GM12878 (cell line): ENCODE data around the gene ICE2. TPM values are rescaled to one million over a fixed set of nuclear protein-coding genes. Genes with fewer than 3 reads are reported as not detected.

Experiments
- ATAC-seq: fragments of 200-7000 bp; cut with Tn5 transposase; 3 replicates; pipeline ENCODE4 v1.9.1; 2020; ENCODE audit warnings: mild to moderate bottlenecking, moderate library complexity
- BruUV-seq: library from RNA; stranded (reverse); fragments of 400-500 nt; replicated peaks from 2 replicates; lab custom pipeline; 2021; lab: Mats Ljungman, UMichigan
- CTCF ChIA-PET: fragments of 300-600 bp; sonication (Branson Sonifier 250); formaldehyde crosslinking; extraction: SDS; loops from one replicate; lab custom pipeline; 2021; ENCODE audit warnings: inconsistent platforms; lab: Yijun Ruan, JAX
- POLR2A ChIA-PET: fragments of 350-600 bp; formaldehyde crosslinking; extraction: SDS; loops from one replicate; lab custom pipeline; 2021; ENCODE audit warnings: inconsistent platforms; lab: Charles Lee
- RAD21 ChIA-PET: fragments of 300-600 bp; sonication (Branson Sonifier 250); formaldehyde crosslinking; loops from one replicate; lab custom pipeline; 2023; ENCODE audit warnings: antibody characterized with exemption; ENCODE audit not compliant: unreplicated experiment; lab: Charles Lee
- SMC1A ChIA-PET: fragments of 300-600 bp; sonication (Branson Sonifier 250); formaldehyde crosslinking; loops from one replicate; lab custom pipeline; 2023; ENCODE audit not compliant: unreplicated experiment, uncharacterized antibody; lab: Charles Lee
- DNase-seq: peaks from one replicate; pipeline ENCODE4 v3.0.0-alpha.2; 2011; ENCODE audit warnings: low read depth, low spot score
- FAIRE-seq: peaks from 3 replicates; lab custom pipeline; 2011; peaks lifted over from hg19 to GRCh38; lab: Jason Lieb, UNC
- H2AFZ ChIP-seq: 2 replicates; pipeline ENCODE4 v1.6.0; 2011; ENCODE audit warnings: low read depth, low read length, control low read depth; ENCODE audit not compliant: control insufficient read depth
- H3K27ac ChIP-seq: 2 replicates; pipeline ENCODE4 v1.5.1; 2011; ENCODE audit warnings: control low read depth; ENCODE audit not compliant: control insufficient read depth, insufficient read depth
- H3K27me3 ChIP-seq, 2 experiments: replicated peaks in 1 of 2; 2 replicates each; pipeline versions ENCODE4 v1.6.0 to v1.6.1; 2011; ENCODE audit warnings: low read length in 1 of 2; ENCODE audit not compliant: control insufficient read depth in 2 of 2, insufficient read depth in 2 of 2
- H3K36me3 ChIP-seq, 2 experiments: 2 replicates each; pipeline ENCODE4 v1.5.1; 2011; ENCODE audit warnings: low read length in 1 of 2; ENCODE audit not compliant: control insufficient read depth in 2 of 2, insufficient read depth in 2 of 2
- H3K4me1 ChIP-seq: 2 replicates; pipeline ENCODE4 v1.6.1; 2011; ENCODE audit warnings: mild to moderate bottlenecking, low read length, moderate library complexity, mixed read lengths; ENCODE audit not compliant: control insufficient read depth, insufficient read depth
- H3K4me2 ChIP-seq: 2 replicates; pipeline ENCODE4 v1.6.0; 2011; ENCODE audit warnings: control low read depth; ENCODE audit not compliant: control insufficient read depth, insufficient read depth
- H3K4me3 ChIP-seq: fragments of 200-600 bp; sonication (generic); 2 replicates; pipeline ENCODE4 v1.5.1; 2016
- H3K79me2 ChIP-seq: 2 replicates; pipeline ENCODE4 v1.6.0; 2011; ENCODE audit warnings: low read length; ENCODE audit not compliant: control insufficient read depth, insufficient read depth
- H3K9ac ChIP-seq: 2 replicates; pipeline ENCODE4 v1.8.0; 2011; ENCODE audit warnings: low read length, control low read depth, mixed read lengths; ENCODE audit not compliant: control insufficient read depth, insufficient read depth
- H3K9me3 ChIP-seq: replicated peaks from 3 replicates; pipeline ENCODE4 v1.5.1; 2011; ENCODE audit warnings: mild to moderate bottlenecking, low read length; ENCODE audit not compliant: control insufficient read depth, insufficient read depth
- H4K20me1 ChIP-seq: 2 replicates; pipeline ENCODE4 v1.6.0; 2011; ENCODE audit not compliant: control insufficient read depth, insufficient read depth
- ATF2 ChIP-seq: IDR thresholded peaks from 2 replicates; pipeline ENCODE4 v1.6.1; 2012; ENCODE audit warnings: low read length, inconsistent platforms
- BCL11A ChIP-seq: IDR thresholded peaks from 2 replicates; pipeline ENCODE4 v1.6.1; 2011; ENCODE audit warnings: low read depth, low read length
- CEBPB ChIP-seq, 2 experiments: fragments of 150-350 bp in 1 of 2; IDR thresholded peaks; 2 replicates each; pipeline ENCODE4 v1.6.1; 2012 to 2014; ENCODE audit warnings: low read depth in 2 of 2, low read length in 2 of 2, borderline replicate concordance in 1 of 2, inconsistent platforms in 1 of 2
- CREB1 ChIP-seq: IDR thresholded peaks from 2 replicates; pipeline ENCODE4 v1.6.1; 2012; ENCODE audit warnings: low read depth, mild to moderate bottlenecking, inconsistent platforms
- IKZF2 ChIP-seq, 2 experiments: fragments of 450-650 bp; IDR thresholded peaks; 2 replicates each; pipeline ENCODE4 v1.6.1; 2017; ENCODE audit warnings: mild to moderate bottlenecking in 2 of 2, moderate library complexity in 2 of 2
- KAT2A ChIP-seq: conservative IDR thresholded peaks from 2 replicates; pipeline ENCODE4 v1.6.1; 2011; ENCODE audit warnings: low read depth, low read length; ENCODE audit not compliant: control insufficient read depth
- MTA2 ChIP-seq: fragments of 450-650 bp; IDR thresholded peaks from 2 replicates; pipeline ENCODE4 v1.6.1; 2016; ENCODE audit warnings: low read depth, mild to moderate bottlenecking, moderate library complexity
- MXI1 ChIP-seq: fragments of 150-350 bp; IDR thresholded peaks from 2 replicates; pipeline ENCODE4 v1.6.1; 2011; ENCODE audit warnings: low read depth, mild to moderate bottlenecking, inconsistent platforms, low read length, improper control_type of control experiment
- NFYB ChIP-seq: IDR thresholded peaks from 2 replicates; pipeline ENCODE4 v1.6.1; 2011; ENCODE audit warnings: low read depth, mild to moderate bottlenecking, low read length, improper control_type of control experiment, moderate library complexity; ENCODE audit not compliant: insufficient read depth
- NRF1 ChIP-seq: conservative IDR thresholded peaks from 2 replicates; pipeline ENCODE4 v1.6.1; 2011; ENCODE audit warnings: mild to moderate bottlenecking, low read depth, low read length, improper control_type of control experiment
- RAD21 ChIP-seq: IDR thresholded peaks from 2 replicates; pipeline ENCODE4 v1.6.1; 2011; ENCODE audit warnings: mild to moderate bottlenecking, low read depth, low read length, moderate library complexity; ENCODE audit not compliant: insufficient read depth
- RUNX3 ChIP-seq: IDR thresholded peaks from 2 replicates; pipeline ENCODE4 v1.6.1; 2012; ENCODE audit warnings: low read length, inconsistent platforms
- STAT3 ChIP-seq: IDR thresholded peaks from 2 replicates; pipeline ENCODE4 v1.6.1; 2011; ENCODE audit warnings: low read depth, low read length, improper control_type of control experiment
- TCF12 ChIP-seq: IDR thresholded peaks from 2 replicates; pipeline ENCODE4 v1.6.1; 2011; ENCODE audit warnings: low read depth, mild to moderate bottlenecking, low read length
- ZNF24 ChIP-seq: fragments of 450-650 bp; IDR thresholded peaks from 2 replicates; pipeline ENCODE4 v1.6.1; 2017; ENCODE audit warnings: antibody characterized with exemption, mild to moderate bottlenecking
- WGBS: methylation state at CpG from one replicate; pipeline ENCODE4 v1.1.6; 2016; ENCODE audit warnings: low lambda C conversion rate; ENCODE audit not compliant: insufficient replicate concordance, insufficient coverage; ENCODE audit errors: missing lambda C conversion rate; 5-methylcytosine and 5-hydroxymethylcytosine counted together
- in situ Hi-C: fragments of 300-500 bp; cut with MboI; formaldehyde crosslinking; loops from 9 replicates; pipeline ENCODE4 v1.14.3; 2018; ENCODE audit warnings: mixed read lengths
- intact Hi-C: fragments of 100-400 bp; cut with micrococcal nuclease; formaldehyde crosslinking; loops from one replicate; pipeline ENCODE4 v1.14.2; 2022; ENCODE audit not compliant: unreplicated experiment
- polyA plus RNA-seq, 11 experiments: library from polyadenylated mRNA; depleted of rRNA in 4 of 11; unstranded in 6 of 11; stranded (reverse) in 5 of 11; fragments of >200 nt; fragmentation: Nextera tagmentation in 4 of 11; fragmentation: Illumina TruSeq in 1 of 11; extraction: Ambion mirVana in 4 of 11; extraction: Trizol in 1 of 11; gene quantifications; 1 replicate in 1 of 11; 2 replicates in 10 of 11; pipeline versions ENCODE4 v1.2.1 to v1.2.3, GENCODE V29; 2011 to 2016; ENCODE audit warnings: inconsistent platforms in 2 of 11, missing spikeins in 2 of 11, low read depth in 1 of 11
- total RNA-seq, 4 experiments: library from RNA; depleted of rRNA in 3 of 4; stranded (reverse); fragments of >200 nt in 3 of 4; fragmentation: Illumina TruSeq in 1 of 4; extraction: Trizol in 1 of 4; gene quantifications; 2 replicates each; pipeline versions ENCODE4 v1.2.1 to v1.2.3, GENCODE V29; 2013 to 2021
- TF ChIP-seq, protein P1 (sequence below): fragments of 450-650 bp; IDR thresholded peaks from 2 replicates; pipeline ENCODE4 v1.6.1; 2016; ENCODE audit warnings: mild to moderate bottlenecking
- TF ChIP-seq, protein P2 (sequence below): IDR thresholded peaks from 2 replicates; pipeline ENCODE4 v1.6.1; 2011; ENCODE audit warnings: mild to moderate bottlenecking, low read depth, low read length, moderate library complexity; ENCODE audit not compliant: insufficient replicate concordance

The ICE2 gene
- total and polyA plus RNA-seq, 10 of the 15 experiments (the other 5 are each of a cell fraction or from before 2014, with no cell fraction given), result 14.2 to 62.0 (median 44.9) TPM

GRCh38 chr15:60508442-60508841 is 29.5 kb upstream of the ICE2 start (continued):
- TF ChIP-seq ATF2 (no peak), CEBPB (IDR thresholded peaks at IDR 0.05; ENCODE audit: borderline replicate concordance in 1 of 2, low read depth in 2 of 2, low read length in 2 of 2) (no peak)

DNA sequence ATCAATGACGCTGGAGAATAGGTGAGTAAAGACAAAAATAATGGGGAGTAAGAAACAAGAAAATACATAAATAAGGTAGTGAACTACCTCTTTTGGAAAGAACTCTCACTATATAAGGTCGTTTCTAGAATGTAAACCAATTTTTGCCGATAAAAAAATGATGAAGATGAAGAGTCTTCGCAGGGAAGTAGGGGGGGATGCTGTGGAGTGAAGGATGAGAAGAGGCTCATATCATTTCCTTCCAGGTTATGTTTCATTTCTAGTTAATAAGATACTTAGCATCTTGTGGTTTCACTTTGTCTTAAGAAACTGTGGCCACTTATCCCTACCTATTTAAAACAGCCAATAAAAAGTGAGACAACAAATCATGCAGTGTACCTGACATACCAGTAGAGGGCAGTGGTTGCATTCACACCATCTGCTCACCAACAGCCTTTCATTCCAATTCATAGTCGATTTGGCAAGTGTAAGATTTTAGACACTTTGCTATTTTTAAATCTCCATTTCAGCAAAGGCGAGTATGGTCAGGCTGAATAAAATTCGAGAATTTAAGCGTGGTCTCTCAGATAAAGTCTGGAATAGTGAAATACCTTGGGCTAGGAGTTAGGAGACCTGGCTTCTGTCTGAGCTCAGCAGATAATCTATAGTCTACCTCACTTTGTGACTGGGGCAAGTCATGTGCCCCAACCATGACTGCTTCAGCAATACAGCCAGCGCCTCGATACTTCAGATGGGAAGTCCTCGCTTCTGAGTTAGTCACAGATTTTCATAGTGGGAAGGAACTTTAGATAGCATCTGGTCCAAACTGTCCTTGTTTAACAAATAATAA is 28.9 kb upstream of the ICE2 start:
- intact Hi-C loops, result loop anchor here (1.0 to 10.0 kb wide), 6 partner anchors 43 to 1327 kb away; no protein-coding TSS in a partner anchor
- peak; percentile 83 for DNase-seq
- TF ChIP-seq RUNX3 (peak; percentile 68; the same call in 1 of the 2 replicates), CREB1 (0 out of 2 replicates have a peak, but pooled peaks have one; percentile 22), RAD21 (peak; percentile 92), STAT3 (0 out of 2 replicates have a peak, but pooled peaks have one; percentile 47), KAT2A (no peak), ZNF24 (no peak), BCL11A (no peak), NFYB (peak; percentile 71; the same call in 1 of the 2 replicates), IKZF2 (IDR thresholded peaks at IDR 0.05) (0 out of 4 replicates have a peak, but pooled peaks have one; percentile 32 to 37), TCF12 (no peak), MXI1 (peak; percentile 25; the same call in 1 of the 2 replicates), MTA2 (no peak), NRF1 (no peak)
- TF ChIP-seq, protein P1, sequence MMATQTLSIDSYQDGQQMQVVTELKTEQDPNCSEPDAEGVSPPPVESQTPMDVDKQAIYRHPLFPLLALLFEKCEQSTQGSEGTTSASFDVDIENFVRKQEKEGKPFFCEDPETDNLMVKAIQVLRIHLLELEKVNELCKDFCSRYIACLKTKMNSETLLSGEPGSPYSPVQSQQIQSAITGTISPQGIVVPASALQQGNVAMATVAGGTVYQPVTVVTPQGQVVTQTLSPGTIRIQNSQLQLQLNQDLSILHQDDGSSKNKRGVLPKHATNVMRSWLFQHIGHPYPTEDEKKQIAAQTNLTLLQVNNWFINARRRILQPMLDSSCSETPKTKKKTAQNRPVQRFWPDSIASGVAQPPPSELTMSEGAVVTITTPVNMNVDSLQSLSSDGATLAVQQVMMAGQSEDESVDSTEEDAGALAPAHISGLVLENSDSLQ, result peak; percentile 35; the same call in 1 of the 2 replicates
- TF ChIP-seq, protein P2, sequence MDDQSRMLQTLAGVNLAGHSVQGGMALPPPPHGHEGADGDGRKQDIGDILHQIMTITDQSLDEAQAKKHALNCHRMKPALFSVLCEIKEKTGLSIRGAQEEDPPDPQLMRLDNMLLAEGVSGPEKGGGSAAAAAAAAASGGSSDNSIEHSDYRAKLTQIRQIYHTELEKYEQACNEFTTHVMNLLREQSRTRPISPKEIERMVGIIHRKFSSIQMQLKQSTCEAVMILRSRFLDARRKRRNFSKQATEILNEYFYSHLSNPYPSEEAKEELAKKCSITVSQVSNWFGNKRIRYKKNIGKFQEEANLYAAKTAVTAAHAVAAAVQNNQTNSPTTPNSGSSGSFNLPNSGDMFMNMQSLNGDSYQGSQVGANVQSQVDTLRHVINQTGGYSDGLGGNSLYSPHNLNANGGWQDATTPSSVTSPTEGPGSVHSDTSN, result no peak

More for the DNA sequence above, 28.9 kb upstream of the ICE2 start:
- no TSS peak for BruUV-seq
- in situ Hi-C loops, result loop anchor here (25.0 kb wide), 1 partner anchor 1329 kb away; no protein-coding TSS in a partner anchor
- H4K20me1 ChIP-seq, result no peaks in the 10 kb centered on the region
- peaks cover 18% of the 10 kb centered on the region for H3K4me1 ChIP-seq
- ChIA-PET CTCF (interaction anchor here (0.6 to 17.5 kb wide), 32 partner anchors 8 to 1328 kb away, joined by 3 to 222 read pairs (median 4); partner anchors contain the start of gene ICE2), SMC1A (interaction anchor here (0.6 to 5.4 kb wide), 31 partner anchors 10 to 424 kb away, joined by 3 to 71 read pairs (median 5); no protein-coding TSS in a partner anchor), RAD21 (interaction anchor here (0.9 to 5.3 kb wide), 24 partner anchors 10 to 1326 kb away, joined by 3 to 43 read pairs (median 4); no protein-coding TSS in a partner anchor), POLR2A (interaction anchor here (0.7 to 1.6 kb wide), 2 partner anchors 56 to 409 kb away, joined by 3 to 5 read pairs; no protein-coding TSS in a partner anchor)
- H3K9ac ChIP-seq, result no peak overlapping the region
- peak overlapping the region; percentile 50 for H3K4me2 ChIP-seq
- H3K9me3 ChIP-seq, result no peaks in the 10 kb centered on the region
- no peak overlapping the region for H2AFZ ChIP-seq
- FAIRE-seq (peak; percentile 99), ATAC-seq (peak; percentile 92)
- H3K27ac ChIP-seq, result peak overlapping the region; percentile 46; the same call in 1 of the 2 replicates
- no peaks in the 10 kb centered on the region; the same call in 1 of the 2 replicates for H3K79me2 ChIP-seq
- no peak overlapping the region for H3K4me3 ChIP-seq
- no peaks in the 10 kb centered on the region for H3K27me3 ChIP-seq
- 16% methylated on average over 11 of the region's 11 CpGs for WGBS
- peaks cover 5 to 10% of the 10 kb centered on the region in 2 experiments for H3K36me3 ChIP-seq
